Lung microvascular endothelial cell (primary cell): Measurements from ENCODE around the gene RAB3GAP2. TPM values are rescaled to one million over a fixed set of nuclear protein-coding genes. Genes with fewer than 3 reads are reported as not detected.
"Not testable (repeated sequence)": the region's sequence is repeated elsewhere in the genome, so short reads cannot be mapped to it uniquely, and the experiment has no call there.

Experiments
- DNase-seq, 2 donors: peaks; one replicate each; pipeline versions ENCODE4 v3.0.0 to v3.0.0-alpha.2; 2010; ENCODE audit warnings: low read depth in 2 of 2
- total RNA-seq: library from RNA; depleted of rRNA; stranded (reverse); fragments of >200 nt; gene quantifications from 2 replicates; pipeline ENCODE4 v1.2.1, GENCODE V29; 2014

The RAB3GAP2 gene
- 21.1 and 23.8 TPM in 2 replicates for total RNA-seq

GRCh38 chr1:220272047-220272840 is at the start of gene RAB3GAP2:
Gene RAB3GAP2 (minus strand): TSS chr1:220272453. CDS start chr1:220272337, 116 bp downstream.
- DNase-seq = peak; percentile 93

- no peak for DNase-seq
Observed at GRCh38 chr1:220321758-220322157, 49.5 kb upstream of the RAB3GAP2 start.

- DNase-seq = no peak
Observed at GRCh38 chr1:220320709-220321108, 48.5 kb upstream of the RAB3GAP2 start.

GRCh38 chr1:220318673-220319072 is 46.4 kb upstream of the RAB3GAP2 start:
- no peak for DNase-seq

- DNase-seq = no peak
Observed at GRCh38 chr1:220317161-220317560, 44.9 kb upstream of the RAB3GAP2 start.

- DNase-seq = no peak
Observed at GRCh38 chr1:220316305-220316704, 44.1 kb upstream of the RAB3GAP2 start.

- no peak for DNase-seq
Observed at GRCh38 chr1:220315070-220315839, 43.0 kb upstream of the RAB3GAP2 start.

GRCh38 chr1:220313576-220313975 is 41.3 kb upstream of the RAB3GAP2 start:
- no peak for DNase-seq

- not testable (repeated sequence) for DNase-seq
Observed at GRCh38 chr1:220310147-220310546, 37.9 kb upstream of the RAB3GAP2 start.

- DNase-seq = no peak
Observed at GRCh38 chr1:220307607-220308006, 35.4 kb upstream of the RAB3GAP2 start.

- DNase-seq = no peak
Observed at GRCh38 chr1:220306339-220306738, 34.1 kb upstream of the RAB3GAP2 start.

GRCh38 chr1:220303871-220304270 is 31.6 kb upstream of the RAB3GAP2 start:
- no peak for DNase-seq

GRCh38 chr1:220301630-220302029 is 29.4 kb upstream of the RAB3GAP2 start:
- peak in 1 of 2 donors; percentile 5 for DNase-seq

GRCh38 chr1:220300442-220301121 is 28.3 kb upstream of the RAB3GAP2 start:
- peak; percentile 42 to 94 for DNase-seq

- no peak for DNase-seq
Observed at GRCh38 chr1:220299337-220299736, 27.1 kb upstream of the RAB3GAP2 start.

- DNase-seq = no peak
Observed at GRCh38 chr1:220298470-220299205, 26.4 kb upstream of the RAB3GAP2 start.

- no peak for DNase-seq
Observed at GRCh38 chr1:220296981-220297380, 24.7 kb upstream of the RAB3GAP2 start.

- no peak for DNase-seq
Observed at GRCh38 chr1:220294846-220295301, 22.6 kb upstream of the RAB3GAP2 start.

GRCh38 chr1:220291580-220291979 is 19.3 kb upstream of the RAB3GAP2 start:
- DNase-seq = no peak

- no peak for DNase-seq
Observed at GRCh38 chr1:220290140-220290761, 18.0 kb upstream of the RAB3GAP2 start.

GRCh38 chr1:220287129-220287528 is 14.9 kb upstream of the RAB3GAP2 start:
- DNase-seq = no peak
